Testis (tissue), 3 donors: ENCODE data around the gene MPRIP. TPM values are rescaled to one million over a fixed set of nuclear protein-coding genes. Genes with fewer than 3 reads are reported as not detected.

Experiments
- DNase-seq: peaks from one replicate; pipeline ENCODE4 v3.0.0-alpha.2; 2019
- H3K27ac ChIP-seq, 2 donors: fragments of 200-600 bp; sonication (generic); one replicate each; pipeline ENCODE4 v1.5.1; 2019
- H3K27me3 ChIP-seq: fragments of 200-600 bp; sonication (generic); one replicate; pipeline ENCODE4 v1.5.1; 2019
- H3K36me3 ChIP-seq: fragments of 200-600 bp; sonication (generic); one replicate; pipeline ENCODE4 v1.5.1; 2017; ENCODE audit warnings: low read depth; ENCODE audit errors: missing control alignments
- H3K4me1 ChIP-seq: fragments of 200-600 bp; sonication (generic); one replicate; pipeline ENCODE4 v1.5.1; 2019
- H3K4me3 ChIP-seq, 2 donors: fragments of 200-600 bp; sonication (generic); one replicate each; pipeline ENCODE4 v1.5.1; 2017 to 2019
- H3K9me3 ChIP-seq: fragments of 200-600 bp; sonication (generic); one replicate; pipeline ENCODE4 v1.5.1; 2017
- CTCF ChIP-seq, 3 experiments: fragments of 450-650 bp in 2 of 3; fragments of 200-600 bp in 1 of 3; sonication (generic) in 1 of 3; IDR thresholded peaks; one replicate each; pipeline ENCODE4 v1.5.1; 2016 to 2019; ENCODE audit warnings: antibody characterized with exemption in 3 of 3, mild to moderate bottlenecking in 2 of 3, moderate library complexity in 1 of 3
- POLR2A ChIP-seq: fragments of 450-650 bp; IDR thresholded peaks from one replicate; pipeline ENCODE4 v1.6.1; 2017; ENCODE audit warnings: antibody characterized with exemption, mild to moderate bottlenecking, moderate library complexity
- WGBS, 2 donors: methylation state at CpG; one replicate each; pipeline ENCODE4 v1.1.5; 2018; 5-methylcytosine and 5-hydroxymethylcytosine counted together
- intact Hi-C: fragments of 100-400 bp; cut with DNase I; formaldehyde crosslinking; loops from one replicate; pipeline ENCODE4 v1.15.1; 2023; ENCODE audit warnings: low total_unique reads
- polyA plus RNA-seq: library from polyadenylated mRNA; stranded (reverse); fragments of 350-450 nt; fragmentation: Illumina TruSeq; extraction: RNeasy Lipid Tissue Mini Kit (QIAGEN cat#74804); gene quantifications from one replicate; pipeline ENCODE4 v1.2.3, GENCODE V29; 2014; ENCODE audit warnings: low read depth, low replicate concordance; ENCODE audit not compliant: insufficient read depth
- total RNA-seq, 2 donors: library from RNA; depleted of rRNA; stranded (reverse); fragments of >200 nt; gene quantifications; one replicate each; pipeline ENCODE4 v1.2.3, GENCODE V29; 2016

The MPRIP gene
- total and polyA plus RNA-seq, 3 donors from 2014 or later = 191 to 337 (median 304) TPM

- Histone ChIP-seq H3K4me3 (no peak overlapping the region), H3K9me3 (no peaks in the 10 kb centered on the region), H3K4me1 (peaks cover 6% of the 10 kb centered on the region), H3K27me3 (no peaks in the 10 kb centered on the region), H3K36me3 (no peaks in the 10 kb centered on the region), H3K27ac (no peak overlapping the region)
- intact Hi-C loops = no loop called here
- TF ChIP-seq POLR2A = no peak
- TF ChIP-seq CTCF (IDR thresholded peaks at IDR 0.05) = no peak
- no peak for DNase-seq
- WGBS, 2 donors = 85 to 91% methylated on average over 9 to 16 of the region's 16 CpGs
Observed at GRCh38 chr17:17223736-17224135, 181.5 kb downstream of the MPRIP start.

GRCh38 chr17:17224137-17224536 is 181.9 kb downstream of the MPRIP start:
- DNase-seq = no peak
- 90% methylated on average over 8 of the region's 8 CpGs for WGBS, 2 donors
- Histone ChIP-seq H3K4me1 (peaks cover 6% of the 10 kb centered on the region), H3K27me3 (no peaks in the 10 kb centered on the region), H3K36me3 (no peaks in the 10 kb centered on the region), H3K9me3 (no peaks in the 10 kb centered on the region), H3K27ac (no peak overlapping the region), H3K4me3 (no peak overlapping the region)
- intact Hi-C loops = no loop called here
- TF ChIP-seq POLR2A = no peak
- TF ChIP-seq CTCF (IDR thresholded peaks at IDR 0.05) = no peak

- no peaks in the 10 kb centered on the region for H3K9me3 ChIP-seq
- H3K27ac ChIP-seq = no peak overlapping the region
- WGBS, 2 donors = 88 to 94% methylated on average over 10 of the region's 10 CpGs
- H3K27me3 ChIP-seq = no peaks in the 10 kb centered on the region
- H3K4me1 ChIP-seq = peaks cover 6% of the 10 kb centered on the region
- TF ChIP-seq CTCF (IDR thresholded peaks at IDR 0.05) = no peak
- no peak for TF ChIP-seq POLR2A
- no peak overlapping the region for H3K4me3 ChIP-seq
- no peak for DNase-seq
- no peaks in the 10 kb centered on the region for H3K36me3 ChIP-seq
- intact Hi-C loops = no loop called here
Observed at GRCh38 chr17:17225901-17226300, 183.6 kb downstream of the MPRIP start.

- WGBS, 2 donors = 92 to 94% methylated on average over 7 to 16 of the region's 16 CpGs
- Histone ChIP-seq H3K36me3 (no peaks in the 10 kb centered on the region), H3K27me3 (no peaks in the 10 kb centered on the region), H3K4me3 (no peak overlapping the region), H3K4me1 (peaks cover 6% of the 10 kb centered on the region), H3K9me3 (no peaks in the 10 kb centered on the region), H3K27ac (no peak overlapping the region)
- no peak for DNase-seq
- intact Hi-C loops = no loop called here
- TF ChIP-seq POLR2A (no peak), CTCF (IDR thresholded peaks at IDR 0.05) (no peak)
Observed at GRCh38 chr17:17226451-17227265, 184.4 kb downstream of the MPRIP start.
